GM12874 (cell line): Measurements from ENCODE around the gene LENEP.

Experiments used
- CTCF ChIP-seq: IDR thresholded peaks from 2 replicates; pipeline ENCODE4 v1.5.1; 2011; ENCODE audit warnings: low read depth, mild to moderate bottlenecking, control low read depth, low read length, moderate library complexity; ENCODE audit not compliant: insufficient read depth

The LENEP gene

GRCh38 chr1:154969246-154969645 lies 24.1 kb upstream of the LENEP start:
- TF ChIP-seq CTCF = no peak

GRCh38 chr1:154969860-154970452 lies 23.4 kb upstream of the LENEP start:
- no peak for TF ChIP-seq CTCF

- no peak for TF ChIP-seq CTCF
These were observed 22.6 kb upstream of the LENEP start, which contains the start of gene SHC1 for GRCh38 chr1:154970631-154971340. SHC1 (minus strand) TSS chr1:154970747; CDS start chr1:154970526, 221 bp downstream.

GRCh38 chr1:154971341-154971998 lies 21.9 kb upstream of the LENEP start:
- TF ChIP-seq CTCF = no peak

- no peak for TF ChIP-seq CTCF
These were observed 21.2 kb upstream of the LENEP start for GRCh38 chr1:154972213-154972516.

- no peak for TF ChIP-seq CTCF
These were observed 20.7 kb upstream of the LENEP start for GRCh38 chr1:154972517-154973343.
